ENCODE results near the gene PATE1.

- TF ChIP-seq CTCF (IDR thresholded peaks at IDR 0.05) (no peak), POLR2A (IDR thresholded peaks at IDR 0.05) (no peak)
Observed at GRCh38 chr11:125728969-125729368, 17.1 kb upstream of the PATE1 start.
